Activated effector memory CD4-positive, alpha-beta T cell treated with anti-CD3 and anti-CD28 coated beads, Interleukin-2, amount 50 U/mL, for 16 hours (primary cell): ENCODE measurements around the gene MRPL9.
"Not testable (repeated sequence)": the region's sequence is repeated elsewhere in the genome, so short reads cannot be mapped to it uniquely, and the experiment has no call there.

ENCODE experiments used
- DNase-seq: peaks from one replicate; pipeline ENCODE4 v3.0.0-alpha.2; 2020

The MRPL9 gene

GRCh38 chr1:151782741-151783140, 19.4 kb upstream of the MRPL9 start:
- DNase-seq: no peak

GRCh38 chr1:151782026-151782425, 18.7 kb upstream of the MRPL9 start:
- not testable (repeated sequence) for DNase-seq

GRCh38 chr1:151780736-151781135, 17.4 kb upstream of the MRPL9 start:
- not testable (repeated sequence) for DNase-seq

GRCh38 chr1:151779852-151780251, 16.6 kb upstream of the MRPL9 start:
- DNase-seq: no peak

GRCh38 chr1:151777317-151777716, 14.0 kb upstream of the MRPL9 start:
- no peak for DNase-seq

- DNase-seq: no peak
These were observed 13.4 kb upstream of the MRPL9 start for GRCh38 chr1:151776665-151777062.

- no peak for DNase-seq
These were observed 12.8 kb upstream of the MRPL9 start for GRCh38 chr1:151775894-151776664.

GRCh38 chr1:151774256-151774922, 11.1 kb upstream of the MRPL9 start:
- no peak for DNase-seq

GRCh38 chr1:151773702-151774101, 10.4 kb upstream of the MRPL9 start:
- no peak for DNase-seq

GRCh38 chr1:151769270-151769669, 6.0 kb upstream of the MRPL9 start:
- not testable (repeated sequence) for DNase-seq

- DNase-seq: not testable (repeated sequence)
These were observed 5.2 kb upstream of the MRPL9 start for GRCh38 chr1:151768351-151769066.

GRCh38 chr1:151763990-151764389, 694 bp upstream of the MRPL9 start:
- DNase-seq: no peak

GRCh38 chr1:151760597-151761385, 2.5 kb downstream of the MRPL9 start:
- no peak for DNase-seq

GRCh38 chr1:151759241-151759640, 4.1 kb downstream of the MRPL9 start:
- DNase-seq: no peak

- no peak for DNase-seq
These were observed 7.0 kb downstream of the MRPL9 start for GRCh38 chr1:151756291-151756690.

GRCh38 chr1:151741516-151741915, 21.8 kb downstream of the MRPL9 start:
- DNase-seq: no peak

GRCh38 chr1:151739590-151740355, 23.5 kb downstream of the MRPL9 start:
- DNase-seq: no peak

- DNase-seq: no peak
These were observed 25.8 kb downstream of the MRPL9 start for GRCh38 chr1:151737479-151737878.

GRCh38 chr1:151737026-151737425, 26.3 kb downstream of the MRPL9 start:
- DNase-seq: no peak

- DNase-seq: not testable (repeated sequence)
These were observed 29.3 kb downstream of the MRPL9 start for GRCh38 chr1:151733995-151734394.

GRCh38 chr1:151733126-151733525, 30.2 kb downstream of the MRPL9 start:
- DNase-seq: no peak

- DNase-seq: no peak
These were observed 33.4 kb downstream of the MRPL9 start for GRCh38 chr1:151729966-151730291.
